IPS DF 4.7 (cell line): ENCODE results near the gene PPP2R2C.

Experiments
- DNase-seq: peaks from one replicate; pipeline ENCODE4 v3.0.0-alpha.2; 2013; ENCODE audit warnings: low spot score; ENCODE audit errors: extremely low read depth

PPP2R2C gene

GRCh38 chr4:6494431-6495295 lies 22.2 kb upstream of the PPP2R2C start:
- no peak for DNase-seq

GRCh38 chr4:6493658-6494304 lies 21.4 kb upstream of the PPP2R2C start:
- no peak for DNase-seq

- DNase-seq, result no peak
Observed at GRCh38 chr4:6492861-6493657, 20.6 kb upstream of the PPP2R2C start.

GRCh38 chr4:6492027-6492590 lies 19.7 kb upstream of the PPP2R2C start:
- no peak for DNase-seq

- no peak for DNase-seq
Observed at GRCh38 chr4:6491235-6491634, 18.8 kb upstream of the PPP2R2C start.

- no peak for DNase-seq
Observed at GRCh38 chr4:6489927-6490326, 17.5 kb upstream of the PPP2R2C start.

GRCh38 chr4:6487466-6487865 lies 15.1 kb upstream of the PPP2R2C start:
- no peak for DNase-seq

- no peak for DNase-seq
Observed at GRCh38 chr4:6480534-6481088, 8.2 kb upstream of the PPP2R2C start.

- no peak for DNase-seq
Observed at GRCh38 chr4:6478546-6479220, 6.3 kb upstream of the PPP2R2C start.

GRCh38 chr4:6476893-6477292 lies 4.5 kb upstream of the PPP2R2C start:
- DNase-seq, result no peak

- no peak for DNase-seq
Observed at GRCh38 chr4:6475492-6476020, 3.1 kb upstream of the PPP2R2C start.

- DNase-seq, result no peak
Observed at GRCh38 chr4:6474705-6475457, 2.5 kb upstream of the PPP2R2C start.

GRCh38 chr4:6474053-6474568 lies 1.7 kb upstream of the PPP2R2C start:
- DNase-seq, result no peak

- no peak for DNase-seq
Observed at GRCh38 chr4:6473264-6474052, 1.0 kb upstream of the PPP2R2C start.

GRCh38 chr4:6472008-6472386 lies 417 bp downstream of the PPP2R2C start:
- no peak for DNase-seq

GRCh38 chr4:6471307-6472007 lies 957 bp downstream of the PPP2R2C start:
- DNase-seq, result no peak

- DNase-seq, result no peak
Observed at GRCh38 chr4:6470502-6471306, 1.7 kb downstream of the PPP2R2C start.
